Vagina (tissue), 2 donors: ENCODE measurements around the gene LRIG2.

Experiments
- POLR2A ChIP-seq, 2 donors: fragments of 450-650 bp; IDR thresholded peaks; one replicate each; pipeline ENCODE4 v1.6.1; 2017; ENCODE audit warnings: antibody characterized with exemption in 2 of 2, mild to moderate bottlenecking in 2 of 2, moderate library complexity in 2 of 2
- TF ChIP-seq, protein P1 (sequence below), 3 experiments: fragments of 450-650 bp in 2 of 3; fragments of 200-600 bp in 1 of 3; sonication (generic) in 1 of 3; IDR thresholded peaks; one replicate each; pipeline ENCODE4 v1.5.1; 2017 to 2019; ENCODE audit warnings: antibody characterized with exemption in 3 of 3, mild to moderate bottlenecking in 2 of 3, moderate library complexity in 2 of 3

DNA sequence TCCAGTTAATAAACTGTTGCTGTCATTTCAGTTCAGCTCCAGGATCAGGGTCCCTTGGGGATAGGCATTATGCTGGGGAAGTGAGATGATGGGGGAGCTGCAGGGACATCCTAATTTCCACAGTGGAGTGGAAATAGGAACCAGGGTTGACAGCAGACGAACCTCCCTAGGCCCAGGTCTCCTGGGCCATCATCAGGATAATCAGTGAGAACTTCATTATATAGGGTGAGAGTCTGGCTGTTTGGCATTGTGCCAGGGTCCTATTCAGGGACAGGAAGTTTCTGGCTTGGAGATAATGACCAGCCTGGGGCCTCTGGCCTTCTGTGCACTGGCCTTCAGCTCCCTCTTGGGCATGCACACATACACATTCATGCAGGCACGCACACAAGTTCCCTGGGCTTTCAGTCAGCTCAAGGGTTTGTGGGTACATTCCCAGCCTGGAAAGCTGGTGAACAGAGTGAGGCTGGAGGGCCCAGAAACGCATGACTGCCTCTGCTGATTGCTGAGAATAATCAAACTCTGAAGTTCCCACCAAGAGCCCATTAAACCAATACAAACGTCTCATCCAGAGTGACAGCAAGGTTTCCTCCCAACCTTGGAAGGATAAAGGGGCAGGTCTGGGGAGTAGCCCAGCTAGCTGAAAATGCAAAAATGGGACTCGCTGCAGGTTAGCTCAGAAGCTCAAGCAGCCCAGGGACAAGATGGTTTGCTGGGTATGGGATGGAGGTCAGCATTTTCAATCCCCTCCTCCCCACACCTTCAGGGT lies 13.9 kb upstream of the LRIG2 start:
- TF ChIP-seq, protein P1, sequence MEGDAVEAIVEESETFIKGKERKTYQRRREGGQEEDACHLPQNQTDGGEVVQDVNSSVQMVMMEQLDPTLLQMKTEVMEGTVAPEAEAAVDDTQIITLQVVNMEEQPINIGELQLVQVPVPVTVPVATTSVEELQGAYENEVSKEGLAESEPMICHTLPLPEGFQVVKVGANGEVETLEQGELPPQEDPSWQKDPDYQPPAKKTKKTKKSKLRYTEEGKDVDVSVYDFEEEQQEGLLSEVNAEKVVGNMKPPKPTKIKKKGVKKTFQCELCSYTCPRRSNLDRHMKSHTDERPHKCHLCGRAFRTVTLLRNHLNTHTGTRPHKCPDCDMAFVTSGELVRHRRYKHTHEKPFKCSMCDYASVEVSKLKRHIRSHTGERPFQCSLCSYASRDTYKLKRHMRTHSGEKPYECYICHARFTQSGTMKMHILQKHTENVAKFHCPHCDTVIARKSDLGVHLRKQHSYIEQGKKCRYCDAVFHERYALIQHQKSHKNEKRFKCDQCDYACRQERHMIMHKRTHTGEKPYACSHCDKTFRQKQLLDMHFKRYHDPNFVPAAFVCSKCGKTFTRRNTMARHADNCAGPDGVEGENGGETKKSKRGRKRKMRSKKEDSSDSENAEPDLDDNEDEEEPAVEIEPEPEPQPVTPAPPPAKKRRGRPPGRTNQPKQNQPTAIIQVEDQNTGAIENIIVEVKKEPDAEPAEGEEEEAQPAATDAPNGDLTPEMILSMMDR (IDR thresholded peaks at IDR 0.05): no peak
- TF ChIP-seq POLR2A (IDR thresholded peaks at IDR 0.05): no peak
